Islet precursor cell (in vitro differentiated cells): ENCODE data around the gene SYNGR2.

Source experiments
- DNase-seq: peaks from one replicate; pipeline ENCODE4 v3.0.0-alpha.2; 2018

SYNGR2 gene, protein sequence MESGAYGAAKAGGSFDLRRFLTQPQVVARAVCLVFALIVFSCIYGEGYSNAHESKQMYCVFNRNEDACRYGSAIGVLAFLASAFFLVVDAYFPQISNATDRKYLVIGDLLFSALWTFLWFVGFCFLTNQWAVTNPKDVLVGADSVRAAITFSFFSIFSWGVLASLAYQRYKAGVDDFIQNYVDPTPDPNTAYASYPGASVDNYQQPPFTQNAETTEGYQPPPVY

DNA sequence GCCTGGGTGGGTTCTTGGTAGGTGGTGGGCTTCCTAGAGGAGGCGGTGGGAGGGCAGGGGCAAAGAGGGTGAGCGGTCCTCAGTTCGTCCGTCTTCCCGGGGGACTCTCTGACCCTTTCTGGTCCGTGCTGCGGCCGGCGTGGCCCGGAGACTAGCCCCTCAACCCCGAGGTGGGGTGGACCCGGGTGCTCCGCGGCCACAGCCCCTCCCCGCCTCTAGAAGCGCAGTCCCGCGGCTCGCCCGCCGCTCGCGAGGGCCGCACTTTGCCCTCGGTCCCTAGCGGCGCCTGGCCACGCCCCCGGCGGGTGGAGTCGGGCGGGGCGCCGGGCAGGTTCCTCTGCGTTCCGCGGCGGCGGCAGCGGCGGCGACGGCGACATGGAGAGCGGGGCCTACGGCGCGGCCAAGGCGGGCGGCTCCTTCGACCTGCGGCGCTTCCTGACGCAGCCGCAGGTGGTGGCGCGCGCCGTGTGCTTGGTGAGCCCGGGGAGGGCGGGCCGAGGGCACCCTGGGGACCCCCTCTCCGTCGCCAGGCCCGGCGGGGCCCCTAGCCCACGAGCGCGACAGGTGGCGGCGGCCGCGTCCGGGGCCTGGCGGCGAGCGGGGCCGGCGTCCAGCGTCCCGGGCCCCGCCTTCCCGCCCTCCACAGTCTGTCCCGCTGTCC is at the start of gene SYNGR2:
TSS of gene SYNGR2 (plus strand) at position 340 of the 661 bp plus-strand sequence. CDS start at position 376, 36 bp downstream.
- peak; percentile 93 for DNase-seq

DNA sequence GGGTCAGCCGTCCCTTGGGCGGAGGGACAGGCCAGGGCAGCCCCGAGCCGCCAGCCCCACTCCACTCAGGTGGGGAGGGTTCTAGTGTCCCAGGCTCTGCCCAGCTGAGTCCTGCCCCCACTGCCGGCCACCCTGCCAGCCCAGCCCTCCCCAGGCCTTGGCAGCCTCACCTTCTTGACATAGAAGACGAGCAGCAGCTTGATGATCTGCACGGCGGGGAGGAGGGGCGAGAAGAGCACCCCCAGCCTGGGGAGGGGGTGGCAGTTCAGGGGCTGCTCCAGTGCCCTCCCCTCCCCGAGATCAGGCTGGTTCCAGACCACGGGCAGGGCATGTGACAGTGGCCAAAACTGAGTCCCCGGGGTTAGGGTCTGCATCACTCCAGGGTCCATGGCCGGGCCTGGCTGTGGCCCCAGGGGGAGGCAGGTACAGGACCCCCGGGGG is 49.6 kb upstream of the SYNGR2 start:
- no peak for DNase-seq

DNA sequence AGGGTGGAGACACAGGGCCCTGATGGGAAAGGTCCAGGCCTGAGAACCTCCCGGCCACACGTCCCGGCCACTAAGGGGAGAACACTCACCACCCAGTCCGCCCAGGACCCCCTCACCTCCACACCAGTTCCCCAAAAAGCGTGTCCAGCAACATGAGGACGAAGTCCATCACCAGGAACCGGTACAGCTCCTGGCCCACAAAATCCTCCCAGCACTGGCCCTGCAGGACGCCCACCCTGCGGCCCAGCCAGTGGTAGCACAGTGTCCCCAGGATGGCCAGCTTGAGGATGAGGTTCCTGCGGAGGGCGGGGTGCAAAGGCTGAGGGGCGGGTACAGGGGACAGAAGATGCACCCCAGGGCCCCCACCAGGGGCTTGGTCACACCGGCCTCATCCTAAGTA is 47.8 kb upstream of the SYNGR2 start:
- DNase-seq: no peak

DNA sequence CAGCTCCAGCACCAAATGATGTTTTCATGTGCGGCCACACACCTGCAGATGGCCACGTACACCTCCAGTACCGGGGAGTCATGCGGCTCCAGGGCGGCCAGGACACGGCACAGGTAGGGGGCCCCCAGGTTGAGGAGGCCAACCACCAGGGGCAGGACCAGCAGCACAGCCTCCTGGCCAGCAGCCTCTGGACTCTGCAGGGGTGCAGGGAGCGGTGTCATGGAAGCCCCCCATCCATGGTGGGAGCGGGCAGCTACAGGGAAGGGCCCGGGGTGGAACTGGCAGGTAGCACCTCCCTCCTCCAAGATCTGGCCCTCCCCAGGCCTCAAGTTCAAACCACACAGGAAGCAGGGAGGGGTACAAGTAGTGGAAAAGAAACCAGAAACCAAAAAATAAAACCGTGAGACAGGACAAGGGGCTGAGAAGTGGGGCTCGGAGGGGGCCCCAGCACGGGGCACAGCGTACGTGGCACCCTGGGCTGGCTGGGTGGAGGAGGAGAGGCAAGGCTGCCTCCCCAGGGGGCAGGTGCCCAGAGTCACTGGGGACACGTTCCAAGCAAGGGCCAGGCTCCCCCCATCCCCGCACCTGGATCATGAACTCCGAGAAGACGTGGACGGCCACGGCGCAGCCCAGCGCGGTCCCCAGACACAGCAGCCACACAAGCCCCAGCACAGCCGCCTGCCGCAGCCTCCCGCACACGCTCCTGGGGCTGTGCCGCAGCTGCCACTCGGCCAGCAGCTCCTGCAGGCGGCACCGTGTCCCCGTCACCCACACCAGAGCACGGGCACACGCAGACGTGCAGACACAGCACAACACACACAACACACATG is 47.2 kb upstream of the SYNGR2 start:
- DNase-seq: no peak

DNA sequence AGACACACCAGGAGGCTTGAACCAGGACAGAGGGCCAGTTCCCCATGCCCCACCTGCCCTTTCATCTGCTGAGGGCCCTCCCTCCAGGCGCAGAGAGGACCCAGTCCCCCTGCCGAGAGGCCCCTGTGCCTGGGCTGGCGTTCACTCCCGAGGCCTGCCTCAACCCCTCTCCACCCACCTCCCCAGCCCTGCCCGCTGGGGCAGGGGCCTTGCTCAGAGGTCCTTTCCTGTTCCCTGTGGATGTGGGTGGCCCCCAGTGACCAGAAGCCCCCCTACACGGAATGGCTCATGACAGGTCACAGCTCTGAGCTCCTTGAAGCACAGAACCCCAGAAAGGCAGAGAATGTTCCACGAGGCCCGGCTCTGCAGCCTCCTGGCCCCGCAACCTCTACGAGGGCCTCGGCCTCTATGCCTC is 46.6 kb upstream of the SYNGR2 start:
- DNase-seq: no peak

DNA sequence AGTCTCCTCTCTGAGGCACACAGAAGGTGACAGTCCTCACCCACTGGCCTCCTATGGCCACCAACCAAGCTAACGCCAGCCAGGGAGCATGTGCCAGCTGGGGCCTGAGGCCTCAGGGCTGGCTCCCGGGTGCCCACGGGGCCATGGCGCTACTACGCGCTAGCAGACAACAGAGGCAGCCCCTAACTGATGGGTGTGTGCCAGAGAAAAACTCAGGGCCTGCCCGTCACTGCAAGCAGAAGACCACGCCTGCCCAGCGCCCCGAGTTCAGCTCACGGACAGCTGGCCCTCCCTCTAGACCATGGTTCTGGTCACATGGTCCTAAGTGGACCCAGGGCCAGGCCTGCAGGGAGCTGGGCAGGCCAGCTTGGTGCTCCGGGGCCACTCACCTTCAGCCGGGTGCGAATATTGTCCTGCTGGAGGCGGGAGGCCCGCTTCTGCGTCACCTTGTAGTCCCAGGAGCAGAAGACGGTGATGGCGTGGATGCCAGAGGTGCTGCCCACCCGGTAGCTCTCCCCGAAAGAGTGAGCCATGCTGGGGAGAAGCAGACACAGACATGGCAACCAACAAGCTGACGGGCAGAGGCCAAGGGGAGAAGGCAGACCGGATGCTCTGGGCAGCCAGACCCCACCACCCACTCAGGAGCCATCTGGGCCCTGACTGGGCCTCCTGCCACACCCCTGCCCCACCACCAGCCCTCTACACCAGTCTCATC is 46.0 kb upstream of the SYNGR2 start:
- DNase-seq: no peak

DNA sequence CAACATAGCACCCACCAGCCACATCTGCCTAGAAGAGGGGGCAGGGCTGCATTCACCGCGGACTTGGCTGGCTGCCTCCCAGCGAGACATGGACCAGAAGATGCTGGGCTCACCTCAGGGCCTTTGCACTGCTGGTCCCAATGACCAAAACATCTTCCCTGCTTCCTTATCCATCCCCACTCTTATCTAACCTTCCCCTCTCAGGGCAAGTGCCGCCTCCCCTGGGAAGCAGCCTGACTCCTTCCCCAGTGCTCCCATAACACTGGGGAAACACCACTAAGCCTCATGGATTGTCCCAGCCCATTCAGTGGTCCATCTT is 45.5 kb upstream of the SYNGR2 start:
- no peak for DNase-seq

DNA sequence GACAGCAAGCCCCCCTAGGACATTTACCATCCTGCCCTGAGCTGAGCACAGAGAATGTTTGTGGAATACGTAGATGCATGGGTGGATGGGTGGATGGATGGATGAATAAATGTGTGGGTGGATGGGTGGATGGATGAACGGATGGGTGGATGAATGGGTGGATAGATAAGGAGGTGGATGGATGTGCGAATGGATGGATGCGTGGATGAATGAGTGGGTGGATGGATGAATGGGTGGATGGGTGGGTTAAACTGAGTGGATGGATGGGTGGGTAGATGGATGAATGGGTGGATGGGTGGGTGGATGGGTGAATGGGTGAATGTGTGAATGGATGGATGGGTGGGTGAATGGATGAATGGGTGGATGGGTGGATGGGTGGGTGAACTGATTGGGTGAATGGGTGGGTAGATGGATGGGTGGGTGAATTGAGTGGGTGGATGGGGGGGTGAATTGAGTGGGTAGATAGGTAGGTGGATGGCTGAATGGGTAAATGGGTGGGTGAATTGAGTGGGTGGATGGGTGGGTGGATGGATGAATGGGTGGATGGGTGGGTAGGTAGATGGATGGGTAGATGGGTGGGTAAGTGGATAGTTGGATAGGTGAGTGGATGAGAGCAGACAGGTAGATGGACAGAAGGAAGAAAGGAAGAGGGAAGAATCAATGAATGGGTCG is 45.0 kb upstream of the SYNGR2 start:
- DNase-seq: no peak

DNA sequence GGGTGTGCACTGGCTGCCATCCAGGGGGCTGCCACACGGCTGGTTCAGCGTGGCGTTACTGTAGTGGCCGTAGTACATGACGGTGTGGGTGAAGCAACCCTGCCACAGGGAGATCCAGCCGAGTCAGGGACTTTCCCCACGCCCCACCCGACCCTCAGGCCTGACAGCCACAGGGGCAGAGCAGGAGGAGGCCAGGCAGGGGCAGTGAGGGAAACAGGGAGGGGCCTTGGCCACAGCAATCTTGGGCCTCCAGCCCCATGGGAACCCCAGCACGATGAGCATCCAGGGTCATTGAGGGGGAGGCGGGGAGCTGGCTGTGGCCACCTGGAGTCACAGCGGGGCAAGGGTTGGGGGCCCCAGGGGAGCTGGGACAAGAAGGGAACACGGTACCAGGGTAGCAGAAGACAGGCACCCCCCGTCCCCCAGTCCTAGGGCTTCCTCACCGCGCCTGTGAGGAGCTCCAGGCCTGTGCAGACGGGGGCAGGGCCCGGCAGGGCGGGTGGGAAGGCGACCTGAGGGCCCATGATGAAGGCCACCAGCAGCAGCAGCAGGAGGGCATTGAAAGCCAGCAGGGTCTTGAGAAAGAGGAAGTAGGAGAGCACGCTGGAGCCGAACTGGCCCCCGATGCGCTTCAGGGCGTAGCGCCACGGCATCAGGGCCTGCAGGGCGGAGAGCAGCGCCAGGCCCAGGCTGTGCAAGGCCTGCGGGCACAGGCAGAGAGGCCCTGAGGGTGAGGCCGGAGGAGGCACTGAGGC is 44.1 kb upstream of the SYNGR2 start:
- no peak for DNase-seq

DNA sequence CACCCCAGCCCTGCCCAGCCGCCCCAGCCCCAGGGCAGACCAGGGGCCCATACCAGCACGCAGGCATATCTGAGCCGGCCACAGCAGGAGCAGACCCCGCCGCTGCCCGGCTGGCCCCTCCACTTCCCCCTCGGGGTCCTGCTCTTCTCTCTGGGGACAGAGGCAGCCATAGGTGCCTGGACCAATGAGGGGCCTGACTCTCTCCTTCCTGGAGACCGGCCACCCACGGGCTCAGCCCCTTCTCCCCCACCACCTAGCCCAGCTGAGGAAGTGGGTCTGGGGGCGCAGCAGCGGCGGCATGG is 43.6 kb upstream of the SYNGR2 start:
- DNase-seq: no peak

DNA sequence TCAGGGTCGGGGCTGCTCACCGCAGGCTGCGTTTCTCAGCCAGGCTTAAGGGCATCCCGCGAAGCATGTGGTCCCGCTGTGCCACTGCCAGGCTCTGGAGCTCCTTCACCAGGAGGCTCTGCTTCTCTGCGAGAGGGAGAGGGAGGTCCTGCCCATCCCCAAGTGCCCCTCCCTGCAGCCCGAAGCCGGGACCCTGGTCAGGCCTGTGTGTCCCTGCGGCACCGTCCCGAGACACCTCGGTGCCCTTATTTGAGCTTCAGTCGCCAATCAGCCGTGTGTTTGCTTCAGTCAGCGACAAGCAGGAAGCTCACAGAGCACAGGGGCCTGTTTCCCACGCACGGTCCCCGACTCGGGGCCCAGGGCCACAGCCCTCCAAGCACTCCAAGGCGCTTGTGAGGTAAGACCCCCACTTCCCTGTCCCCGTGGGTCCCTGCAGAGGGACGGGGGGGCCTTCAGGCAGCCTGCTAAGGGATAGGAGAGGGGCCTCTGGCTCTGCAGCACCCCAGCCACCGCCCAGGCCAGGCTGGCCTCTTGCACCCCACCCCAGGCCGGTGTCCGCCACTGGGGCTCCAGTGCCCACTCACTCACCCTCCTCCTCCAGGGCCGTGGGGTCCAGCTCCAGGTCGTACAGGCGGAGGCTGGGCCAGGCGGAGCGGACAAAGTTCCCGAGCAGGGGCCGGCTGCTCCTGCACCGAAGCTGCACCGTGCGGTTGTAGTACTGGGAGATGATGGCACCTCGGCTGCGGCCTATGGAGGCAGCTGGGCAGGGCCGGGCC is 43.1 kb upstream of the SYNGR2 start:
- no peak for DNase-seq

DNA sequence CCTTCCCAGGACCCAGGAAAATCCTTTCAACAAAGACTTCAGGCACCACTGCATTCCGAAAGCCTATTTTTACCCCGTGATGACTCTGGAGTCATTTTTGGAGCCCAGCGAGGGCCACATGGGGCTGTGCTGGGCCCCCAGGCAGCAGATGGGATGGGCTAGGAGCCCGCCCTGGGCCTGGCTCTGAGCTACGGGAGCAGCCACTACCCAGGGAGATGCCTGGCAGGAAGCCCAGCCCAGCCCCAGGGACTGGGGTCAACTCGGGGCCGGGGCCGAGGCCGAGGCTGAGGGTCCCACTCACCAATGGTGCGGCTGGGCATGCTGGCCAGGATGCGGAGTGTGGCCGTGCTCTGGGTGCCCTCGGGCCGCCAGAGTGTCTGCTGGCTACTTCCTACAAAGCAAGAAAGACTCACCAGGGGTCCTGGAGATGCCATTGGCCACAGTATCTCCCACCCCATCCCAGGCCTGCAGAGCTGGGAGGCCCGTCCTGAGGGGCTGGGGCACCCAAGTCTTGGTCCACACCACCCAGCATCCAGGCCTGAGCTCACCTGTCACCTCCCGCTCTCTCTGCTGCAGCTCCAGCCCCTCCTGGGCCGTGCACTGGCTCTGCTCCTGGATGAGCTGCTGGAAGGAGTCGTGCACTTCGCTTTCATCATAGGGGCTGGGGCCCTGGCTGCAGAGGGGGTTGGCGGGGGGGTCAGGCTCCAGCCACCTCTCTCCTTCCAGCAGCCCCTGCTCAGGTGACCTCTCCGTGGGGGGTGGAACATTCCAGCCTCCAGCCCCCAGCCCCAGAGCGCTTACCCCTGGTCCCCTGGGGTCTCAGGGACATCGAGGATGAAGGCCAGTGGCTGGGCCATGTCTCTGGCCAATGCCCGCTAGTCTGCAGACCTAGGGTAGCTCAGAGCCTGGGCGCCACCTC is 42.1 kb upstream of the SYNGR2 start:
- no peak for DNase-seq

DNA sequence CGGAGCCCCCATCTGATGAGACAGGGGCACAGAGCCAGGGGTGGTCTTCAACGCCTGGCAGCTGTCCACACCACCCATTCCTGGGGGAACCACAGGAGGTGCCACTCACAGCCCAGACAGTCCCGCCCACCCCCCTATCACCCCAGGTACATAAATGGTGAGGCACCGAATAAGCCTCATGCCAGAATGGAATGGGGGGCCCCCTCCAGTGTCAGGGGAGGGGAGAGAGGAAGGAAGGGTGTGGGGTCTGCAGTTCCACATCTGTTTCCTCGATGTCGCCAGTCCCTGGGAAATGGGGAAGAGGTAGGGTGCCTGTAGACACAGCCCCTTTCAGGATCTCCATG is 41.5 kb upstream of the SYNGR2 start:
- no peak for DNase-seq

DNA sequence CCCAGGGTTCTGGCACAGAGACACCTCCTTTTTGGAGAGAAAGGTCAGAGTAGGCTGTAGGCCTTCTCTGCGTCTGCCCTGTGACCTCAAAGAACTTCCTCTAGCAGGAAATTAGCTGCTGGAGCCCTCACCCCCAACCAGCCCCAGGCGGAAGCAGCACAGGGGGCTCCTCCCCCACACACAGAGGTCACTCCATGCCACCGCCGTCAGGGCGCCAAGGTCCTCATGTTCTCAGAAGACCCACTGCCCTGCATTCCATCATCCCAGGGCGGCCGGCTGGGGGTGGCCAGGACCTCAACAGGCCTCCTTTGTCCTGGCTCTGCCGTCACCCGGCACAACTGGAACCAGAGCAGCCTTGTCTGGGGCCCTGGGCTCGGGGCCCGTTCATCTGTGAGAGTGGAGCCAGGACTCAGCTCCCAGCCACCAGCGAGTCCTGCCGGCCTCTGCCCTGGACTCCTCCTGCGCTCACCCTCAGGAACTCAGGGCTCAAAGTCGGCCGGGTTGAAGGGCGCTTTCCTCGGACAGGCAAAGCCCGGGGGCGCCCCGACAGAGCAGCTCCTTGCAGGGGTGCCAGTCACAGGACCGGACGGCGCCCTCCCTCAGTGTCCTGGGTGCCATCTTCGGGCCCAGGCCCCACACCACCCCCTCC is 41.0 kb upstream of the SYNGR2 start:
- DNase-seq: peak; percentile 97

DNA sequence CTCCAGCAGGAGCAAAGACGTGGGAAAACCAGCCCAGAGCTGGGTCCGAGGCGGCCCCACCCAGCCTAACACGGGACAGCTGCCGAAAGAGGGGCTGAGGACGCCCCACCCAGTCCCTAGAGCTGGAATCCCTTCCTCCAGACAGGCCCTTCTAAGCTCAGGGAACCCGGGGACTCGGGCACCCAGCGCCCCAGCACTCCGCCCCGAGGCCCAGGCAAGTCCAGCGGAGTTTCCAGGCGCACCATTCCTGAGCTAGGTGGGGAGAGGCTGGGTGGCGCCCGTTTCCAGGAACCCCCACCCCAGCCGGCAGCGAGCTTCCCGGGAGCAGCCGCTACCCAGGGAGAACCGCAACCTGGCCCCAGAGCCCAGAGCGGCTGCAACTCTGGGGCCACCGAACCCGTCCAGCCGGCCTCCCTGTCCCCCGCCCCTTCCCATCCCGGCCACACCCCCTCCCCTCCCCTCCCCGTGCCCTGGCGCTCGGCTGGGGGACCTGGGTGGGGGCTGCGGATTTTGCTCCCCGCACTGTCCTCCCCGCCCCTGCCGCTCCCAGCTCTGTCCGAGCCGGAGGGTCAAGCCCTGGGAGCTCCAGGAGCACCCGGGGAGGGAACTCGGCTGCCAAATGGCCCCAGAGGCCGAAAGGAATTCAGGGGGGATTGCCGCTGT is 40.4 kb upstream of the SYNGR2 start:
- peak; percentile 85 for DNase-seq

DNA sequence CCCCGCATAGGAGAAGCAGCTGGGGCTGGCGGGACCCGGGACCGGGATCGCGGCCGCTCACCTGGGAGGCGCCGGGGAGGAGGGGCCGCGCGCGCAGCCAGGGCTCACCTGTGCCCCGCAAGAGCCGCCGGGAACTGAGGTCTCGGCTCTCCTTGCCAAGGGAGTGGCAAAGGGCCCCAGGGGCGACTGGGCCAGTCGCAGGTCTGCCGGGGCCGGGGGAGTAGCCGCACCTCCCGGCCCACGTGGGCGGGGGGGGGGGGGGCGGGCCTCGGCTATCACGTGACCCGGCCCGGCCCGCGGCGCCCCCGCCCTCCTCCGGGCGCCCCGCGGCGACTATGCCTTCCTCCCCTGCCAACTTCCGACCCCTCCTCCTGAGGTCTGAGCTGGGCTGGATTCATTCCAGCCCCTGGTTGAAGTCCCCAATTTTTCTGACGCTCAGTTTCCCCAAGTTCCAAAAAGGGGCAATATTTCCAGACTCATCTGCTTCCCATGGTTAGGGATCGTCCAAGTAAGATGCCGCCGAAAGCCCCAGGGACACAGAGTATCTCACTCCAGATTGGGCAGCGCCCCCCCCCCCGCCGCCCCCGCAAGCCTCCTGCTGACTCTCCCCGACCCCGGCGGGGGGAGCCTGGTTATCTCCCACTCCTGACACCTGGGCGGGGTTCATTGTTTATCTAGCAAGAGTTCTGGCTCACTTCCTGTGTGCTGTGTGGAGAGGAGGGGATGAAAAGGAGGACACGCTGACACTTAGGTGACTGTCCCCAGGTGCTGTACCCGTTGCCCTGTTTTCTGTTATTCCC is 39.6 kb upstream of the SYNGR2 start, which contains the start of gene TMC6:
TSS of gene TMC6 (minus strand) at position 205 of the 800 bp plus-strand sequence. CDS start 1,923 bp downstream, outside the sequence.
- peak; percentile 95 for DNase-seq

DNA sequence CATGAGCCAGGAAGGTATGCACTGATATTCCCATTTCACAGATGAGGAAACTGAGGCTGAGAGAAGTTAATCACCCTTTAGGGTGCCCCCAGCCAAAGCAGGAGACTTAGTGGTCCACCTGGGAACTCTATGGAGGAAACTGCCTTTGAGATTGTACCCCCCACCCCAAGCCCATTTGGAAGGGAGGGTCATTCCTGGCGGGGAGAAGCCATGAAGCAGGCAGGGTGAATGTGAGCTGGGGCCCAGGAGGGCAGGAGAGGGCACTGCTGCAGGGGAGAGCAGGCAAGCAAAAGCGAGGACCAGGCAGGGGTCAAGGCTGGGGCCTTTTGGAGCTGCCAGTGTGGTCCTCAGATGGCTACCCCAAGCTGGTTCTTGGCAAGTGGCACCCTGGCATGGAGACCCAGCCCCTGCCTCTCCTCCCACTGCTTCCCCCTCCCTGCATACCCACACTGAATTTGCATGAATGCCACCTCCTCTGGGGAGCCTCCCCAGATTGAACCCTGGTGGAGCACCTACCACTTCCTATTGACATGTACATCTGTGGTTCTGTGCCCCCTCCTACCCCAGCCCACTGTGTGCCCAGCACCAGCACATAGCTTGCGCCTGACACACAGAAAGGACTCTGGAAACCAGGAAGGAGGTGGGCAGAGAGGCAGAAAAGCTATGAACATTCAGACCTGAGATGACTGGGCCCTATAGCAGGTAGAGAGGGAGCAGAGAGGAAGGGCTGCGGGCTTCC is 38.9 kb upstream of the SYNGR2 start:
- DNase-seq: no peak

DNA sequence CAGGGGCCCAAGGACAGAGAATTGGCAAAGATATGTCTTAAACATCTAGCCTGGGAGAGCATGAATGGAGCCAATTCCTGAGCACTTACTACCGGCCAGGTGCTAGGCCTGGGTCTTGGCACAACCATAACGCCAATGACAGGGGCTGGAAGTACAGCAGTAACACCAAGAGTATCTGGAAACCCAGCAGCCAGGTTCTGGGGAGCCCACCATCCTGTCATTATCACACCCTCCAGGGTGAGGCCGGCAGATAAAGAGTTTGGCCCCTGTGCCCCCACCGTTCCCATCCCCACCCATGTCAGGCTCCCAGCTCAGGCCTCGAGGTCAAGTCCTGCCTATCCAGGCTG is 38.3 kb upstream of the SYNGR2 start:
- DNase-seq: no peak
